ENCODE results near the gene BMPR1A.

- no peak for TF ChIP-seq CTCF (IDR thresholded peaks at IDR 0.05)
- TF ChIP-seq ZFX (IDR thresholded peaks at IDR 0.05; ENCODE audit: borderline replicate concordance): no peak
Measured at GRCh38 chr10:86855513-86855912, 99.1 kb downstream of the BMPR1A start.
